Measurements from ENCODE around the gene IFNGR2. TPM values are rescaled to one million over a fixed set of nuclear protein-coding genes. Genes with fewer than 3 reads are reported as not detected.
"Not testable (repeated sequence)": the region's sequence is repeated elsewhere in the genome, so short reads cannot be mapped to it uniquely, and the experiment has no call there.

Gene IFNGR2
- total RNA-seq, 1 donor from 2014 or later = 35.1 TPM

DNA sequence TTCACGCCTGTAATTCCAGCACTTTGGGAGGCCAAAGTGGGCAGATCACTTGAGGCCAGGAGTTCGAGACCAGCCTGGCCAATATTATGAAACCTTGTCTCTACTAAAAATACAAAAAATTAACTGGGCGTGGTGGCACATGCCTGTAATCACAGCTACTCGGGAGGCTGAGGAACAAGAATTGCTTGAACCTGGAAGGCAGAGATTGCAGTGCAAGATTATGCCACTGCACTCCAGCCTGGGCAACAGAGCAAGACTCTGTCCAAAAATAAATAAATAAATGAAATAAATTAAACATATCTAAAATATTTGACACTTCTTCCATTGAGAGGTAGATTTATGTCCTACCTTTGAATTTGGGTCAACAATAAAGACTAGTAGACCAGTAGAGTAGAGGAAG lies 66.0 kb downstream of the IFNGR2 start:
- DNase-seq; intact Hi-C loops (cut with micrococcal nuclease); ATAC-seq: not testable (repeated sequence)

DNA sequence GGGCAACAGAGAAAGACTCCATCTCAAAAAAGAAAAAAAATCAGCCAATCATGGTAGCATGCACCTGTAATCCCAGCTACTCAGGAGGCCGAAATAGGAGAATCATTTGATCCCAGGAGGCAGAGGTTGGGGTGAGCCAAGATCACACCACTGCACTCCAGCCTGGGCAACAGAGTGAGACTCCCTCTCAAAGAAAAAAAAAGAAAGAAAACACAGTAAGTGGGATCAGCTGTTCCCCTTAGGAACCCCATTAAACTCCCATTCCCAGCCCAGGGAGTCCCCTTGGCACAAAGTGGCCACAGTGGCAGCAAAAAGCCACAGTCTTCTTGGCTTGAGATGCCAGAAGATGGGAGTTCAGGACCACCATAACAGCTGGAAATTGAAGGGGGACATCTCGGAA lies 67.5 kb downstream of the IFNGR2 start:
- no peak for DNase-seq
- ATAC-seq = no peak
- intact Hi-C loops (cut with micrococcal nuclease) = no loop called here

DNA sequence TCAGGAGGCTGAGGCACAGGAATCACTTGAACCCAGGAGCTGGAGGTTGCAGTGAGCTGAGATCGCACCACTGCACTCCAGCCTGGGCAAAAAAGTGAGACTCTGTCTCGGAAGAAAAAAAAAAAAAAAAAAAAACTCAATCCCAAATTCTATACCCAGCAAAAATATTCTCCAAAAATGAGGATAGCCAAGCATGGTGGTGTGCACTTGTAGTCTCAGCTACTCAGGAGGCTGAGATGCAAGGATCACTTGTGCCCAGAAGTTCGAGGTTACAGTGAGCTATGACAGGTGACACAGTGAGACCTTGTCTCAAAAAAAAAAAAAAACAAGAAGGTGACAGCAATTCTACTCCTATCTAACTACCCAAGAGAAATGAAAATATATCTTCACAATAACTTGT lies 70.1 kb downstream of the IFNGR2 start:
- intact Hi-C loops (cut with micrococcal nuclease) = no loop called here
- no peak for ATAC-seq
- no peak for DNase-seq

DNA sequence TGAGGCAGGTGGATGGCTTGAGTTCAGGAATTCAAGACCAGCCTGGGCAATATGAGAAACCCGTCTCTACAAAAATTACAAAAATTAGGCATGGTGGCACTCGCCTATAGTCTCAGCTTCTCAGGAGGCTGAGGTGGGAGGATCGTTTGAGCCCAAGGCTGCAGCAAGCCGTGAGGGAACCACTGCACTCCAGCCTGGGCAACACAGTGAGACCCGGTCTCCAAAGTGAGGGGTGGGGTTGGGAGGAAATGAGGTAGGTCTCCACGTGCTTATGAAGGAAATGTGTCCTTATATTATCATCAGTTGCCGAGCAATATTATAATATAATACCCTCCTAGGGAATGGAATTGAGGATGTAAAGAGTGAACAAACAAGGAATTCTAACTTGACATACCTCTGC lies 73.9 kb downstream of the IFNGR2 start:
- DNase-seq (no peak), ATAC-seq (no peak)
- intact Hi-C loops (cut with micrococcal nuclease) = no loop called here

DNA sequence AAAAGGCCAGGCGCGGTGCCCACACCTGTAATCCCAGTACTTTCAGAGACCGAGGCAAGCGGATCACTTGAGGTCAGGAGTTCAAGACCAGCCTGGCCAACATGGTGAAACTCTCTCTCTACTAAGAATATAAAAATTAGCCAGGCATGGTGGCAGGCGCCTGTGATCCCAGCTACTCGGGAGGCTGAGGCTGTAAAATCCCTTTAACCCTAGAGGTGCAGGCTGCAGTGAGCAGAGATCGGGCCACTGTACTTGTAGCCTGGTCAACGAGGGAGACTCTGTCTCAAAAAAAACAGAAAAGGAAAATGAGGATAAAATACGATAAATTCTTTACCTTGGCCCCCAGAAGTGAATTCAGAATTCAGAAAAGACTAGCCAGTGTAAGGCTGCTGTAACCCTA lies 75.0 kb downstream of the IFNGR2 start:
- intact Hi-C loops (cut with micrococcal nuclease) = no loop called here
- no peak for DNase-seq
- no peak for ATAC-seq

DNA sequence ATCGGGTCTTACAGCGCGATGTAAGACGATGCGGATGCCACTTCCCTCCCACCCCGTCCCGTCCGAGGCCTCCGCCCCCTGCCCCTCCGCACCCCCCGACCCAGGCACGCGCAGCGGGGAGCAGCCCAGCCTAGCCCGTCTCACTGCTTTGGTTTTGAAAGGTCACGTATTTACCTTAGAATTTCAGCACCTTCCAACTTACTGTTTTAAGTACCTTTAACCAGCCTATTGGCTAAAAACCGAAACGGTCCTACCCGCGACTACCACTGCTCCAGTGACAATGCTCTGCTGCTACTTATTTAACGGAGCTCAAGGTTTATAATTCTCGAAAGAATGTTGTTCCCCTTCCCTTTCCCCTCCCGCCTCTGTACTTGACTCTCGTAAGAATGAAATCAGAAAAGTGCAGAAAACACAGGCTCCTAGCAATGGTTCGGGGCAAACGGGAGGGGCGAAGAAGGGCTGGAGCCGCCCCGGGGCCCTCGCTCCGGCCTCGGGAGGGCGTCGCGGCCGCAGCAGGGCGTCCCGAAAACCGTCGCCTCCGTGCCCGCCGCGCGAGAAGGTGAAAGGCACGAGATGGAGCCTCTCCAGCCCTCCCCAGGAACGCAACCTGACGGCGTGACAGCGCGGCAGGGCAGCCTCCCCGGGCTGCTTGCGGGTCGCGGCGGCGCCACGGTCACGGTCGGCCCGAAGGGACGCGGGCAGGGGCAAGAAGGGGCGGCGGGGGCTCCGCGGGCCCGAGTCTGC lies 75.9 kb downstream of the IFNGR2 start:
- intact Hi-C loops (cut with micrococcal nuclease) = no loop called here
- ATAC-seq = peak; percentile 41

DNA sequence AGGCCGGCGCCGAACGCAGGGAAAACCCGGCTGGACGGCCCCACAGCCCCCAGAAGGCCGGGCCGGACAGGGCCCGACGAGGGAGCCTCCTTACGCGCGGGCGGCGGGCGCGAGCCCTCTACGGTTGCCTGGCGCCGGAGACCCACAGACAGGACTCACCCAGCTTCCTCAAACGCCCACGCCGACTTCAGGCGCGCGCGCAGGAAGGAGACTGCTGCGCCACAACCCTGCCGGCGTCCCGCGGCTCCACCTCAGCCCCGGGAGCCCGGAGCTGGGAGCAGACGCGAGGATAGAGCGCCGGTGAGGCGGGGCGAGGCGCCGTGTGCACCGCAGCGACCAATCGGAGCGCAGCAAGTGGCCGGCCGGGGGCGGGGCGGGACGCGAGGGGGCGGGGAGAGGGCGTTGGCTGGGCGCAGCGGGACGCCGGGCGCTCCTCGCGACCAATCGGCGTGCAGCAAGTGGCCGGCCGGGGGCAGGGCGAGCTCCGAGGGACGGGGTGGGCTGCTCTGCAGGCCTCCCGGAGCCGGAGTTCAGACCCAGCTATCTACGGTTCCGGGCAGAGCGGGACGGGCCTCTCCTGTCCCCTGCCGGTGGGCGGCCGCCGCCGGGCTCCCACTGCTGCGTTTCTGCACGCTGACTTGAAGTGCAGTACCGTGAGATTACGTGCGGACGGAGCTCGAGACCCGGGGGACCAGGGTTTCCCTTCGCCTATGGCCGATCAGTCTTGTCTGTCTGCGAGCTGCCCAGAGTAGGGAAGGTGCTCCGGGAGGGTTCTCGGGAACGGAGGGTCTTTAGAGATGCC lies 76.7 kb downstream of the IFNGR2 start, which contains the start of gene TMEM50B:
TSS of gene TMEM50B (minus strand) at position 296 of the 802 bp plus-strand sequence. CDS start 11,089 bp downstream, outside the sequence.
- ATAC-seq (peak; percentile 98), DNase-seq (peak; percentile 97)
- intact Hi-C loops (cut with micrococcal nuclease) = no loop called here

More for the DNA sequence above, 75.9 kb downstream of the IFNGR2 start:
- peak; percentile 47 for DNase-seq

DNA sequence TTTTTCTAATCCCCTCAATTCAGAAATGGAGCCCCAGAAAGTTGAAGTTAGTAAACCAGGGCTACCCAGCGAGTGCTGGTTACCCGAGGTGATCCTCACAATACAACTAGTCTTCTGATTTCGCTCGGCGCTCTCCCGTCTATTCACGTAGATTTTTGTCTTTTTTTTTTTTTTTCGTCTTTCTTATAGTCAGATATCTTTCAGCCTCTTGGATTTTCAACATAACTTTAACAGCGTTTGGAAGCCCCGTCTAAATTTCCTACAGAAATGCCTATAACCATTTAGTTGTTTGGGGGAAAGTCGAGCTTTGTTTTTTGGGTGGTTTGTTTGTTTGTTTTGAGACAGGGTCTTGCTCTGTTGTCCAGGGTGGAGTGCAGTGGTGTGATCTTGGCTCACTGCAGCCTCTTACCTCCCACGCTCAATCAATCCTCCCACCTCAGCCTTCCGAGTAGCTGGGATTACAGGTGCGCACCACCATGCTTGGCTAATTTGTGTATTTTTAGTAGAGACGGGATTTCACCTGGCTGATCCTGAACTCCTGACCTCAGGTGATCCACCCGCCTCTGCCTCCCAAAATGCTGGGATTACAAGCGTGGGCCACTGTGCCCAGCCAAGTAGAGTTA lies 77.4 kb downstream of the IFNGR2 start:
- ATAC-seq (no peak), DNase-seq (no peak)
- intact Hi-C loops (cut with micrococcal nuclease) = no loop called here

DNA sequence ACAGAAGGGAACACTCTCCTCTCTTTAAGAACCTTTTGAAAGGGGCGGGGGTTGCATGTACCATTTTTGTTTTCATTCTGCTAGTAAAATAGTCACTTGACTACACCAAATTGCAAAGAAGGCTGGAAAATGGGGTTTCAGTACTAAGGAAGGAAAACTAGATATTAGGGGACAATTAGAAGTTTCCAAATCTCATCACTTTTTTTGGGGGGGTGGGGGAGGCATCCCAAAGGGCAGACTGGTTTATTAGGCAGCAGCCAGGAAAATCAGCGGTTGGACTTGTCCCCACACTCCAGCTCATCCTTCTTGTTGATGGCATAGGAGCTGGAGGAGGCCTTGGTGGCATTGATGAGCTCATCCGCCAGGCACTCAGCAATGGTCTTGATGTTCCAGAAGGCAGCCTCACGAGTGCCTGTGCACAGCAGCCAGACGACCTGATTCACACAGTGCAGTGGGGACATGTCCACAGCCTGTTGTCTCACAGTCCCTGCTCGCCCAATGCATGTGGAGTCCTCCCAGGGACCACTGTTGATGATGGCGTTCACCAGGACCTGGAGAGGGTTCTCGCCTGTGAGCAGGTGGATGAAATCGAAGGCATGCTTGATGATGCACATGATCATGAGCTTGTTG lies 78.2 kb downstream of the IFNGR2 start:
- no peak for ATAC-seq
- intact Hi-C loops (cut with micrococcal nuclease) = no loop called here
- DNase-seq = no peak

Other genes starting within 250 kb of the IFNGR2 start
- 9.2 TPM for gene IFNAR2, start 173.5 kb upstream of the IFNGR2 start, total RNA-seq
- gene IL10RB, start 137.0 kb upstream of the IFNGR2 start, total RNA-seq = 6.3 TPM
- 23.6 TPM for gene IFNAR1, start 78.4 kb upstream of the IFNGR2 start, total RNA-seq
- gene TMEM50B, start 76.6 kb downstream of the IFNGR2 start, total RNA-seq = 32.8 TPM
- 6.7 TPM for gene DNAJC28, start 88.3 kb downstream of the IFNGR2 start, total RNA-seq
- gene GART, start 138.7 kb downstream of the IFNGR2 start, total RNA-seq = 33.4 TPM
- gene SON, start 139.6 kb downstream of the IFNGR2 start, total RNA-seq = 141 TPM
- 7.6 TPM for gene DONSON, start 185.3 kb downstream of the IFNGR2 start, total RNA-seq
- gene CRYZL1, start 238.3 kb downstream of the IFNGR2 start, total RNA-seq = 25.2 TPM
- 44.4 TPM for gene ITSN1, start 239.1 kb downstream of the IFNGR2 start, total RNA-seq